CD4-positive, alpha-beta T cell treated with Interleukin-4 for 1 hour (primary cell): ENCODE data around the gene MISP3.
"Not testable (repeated sequence)": the region's sequence is repeated elsewhere in the genome, so short reads cannot be mapped to it uniquely, and the experiment has no call there.

Experiments used
- DNase-seq, 2 donors: peaks; one replicate each; pipeline ENCODE4 v3.0.0-alpha.2; 2020 to 2022

The MISP3 gene

DNA sequence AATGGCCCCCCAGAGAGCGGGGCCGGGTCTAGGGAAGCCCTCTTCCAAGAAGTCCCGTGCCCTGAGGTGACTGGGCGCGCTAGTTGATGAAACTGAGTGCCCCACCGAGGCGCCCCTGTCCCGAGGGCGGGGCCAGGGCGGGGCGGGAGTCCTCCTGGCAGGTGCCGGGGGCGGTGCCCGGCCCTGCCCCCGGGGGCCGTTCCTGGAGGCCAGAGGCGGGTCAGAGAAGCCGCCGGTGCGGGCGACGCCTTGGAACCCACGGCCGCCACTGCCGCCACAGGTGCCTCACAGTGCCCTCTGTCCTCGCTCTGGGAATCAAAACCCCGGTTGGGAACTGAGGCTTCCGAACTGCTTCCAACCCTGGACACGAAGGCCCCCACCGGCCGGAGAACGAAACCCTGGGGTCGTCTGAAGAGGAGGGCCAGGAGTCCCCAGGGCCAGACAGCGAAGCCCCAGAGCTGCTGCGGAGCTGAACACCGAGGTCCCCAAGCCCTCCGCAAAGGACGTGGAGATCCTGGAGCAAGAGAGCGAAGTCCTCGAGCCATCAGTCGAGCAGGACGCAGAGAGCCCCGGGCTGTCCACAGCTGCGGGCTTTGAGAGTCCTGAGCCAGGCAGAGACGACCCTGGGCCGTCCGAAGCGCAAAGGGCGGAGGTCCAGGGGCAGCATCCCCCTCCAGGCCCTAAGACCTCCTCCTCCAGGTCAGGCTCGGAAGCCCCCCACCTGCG lies at the start of gene MISP3:
MISP3 (plus strand) TSS at position 252 of the 726 bp plus-strand sequence. CDS start 524 bp downstream, outside the sequence.
- peak in 1 of 2 donors; percentile 30 for DNase-seq

DNA sequence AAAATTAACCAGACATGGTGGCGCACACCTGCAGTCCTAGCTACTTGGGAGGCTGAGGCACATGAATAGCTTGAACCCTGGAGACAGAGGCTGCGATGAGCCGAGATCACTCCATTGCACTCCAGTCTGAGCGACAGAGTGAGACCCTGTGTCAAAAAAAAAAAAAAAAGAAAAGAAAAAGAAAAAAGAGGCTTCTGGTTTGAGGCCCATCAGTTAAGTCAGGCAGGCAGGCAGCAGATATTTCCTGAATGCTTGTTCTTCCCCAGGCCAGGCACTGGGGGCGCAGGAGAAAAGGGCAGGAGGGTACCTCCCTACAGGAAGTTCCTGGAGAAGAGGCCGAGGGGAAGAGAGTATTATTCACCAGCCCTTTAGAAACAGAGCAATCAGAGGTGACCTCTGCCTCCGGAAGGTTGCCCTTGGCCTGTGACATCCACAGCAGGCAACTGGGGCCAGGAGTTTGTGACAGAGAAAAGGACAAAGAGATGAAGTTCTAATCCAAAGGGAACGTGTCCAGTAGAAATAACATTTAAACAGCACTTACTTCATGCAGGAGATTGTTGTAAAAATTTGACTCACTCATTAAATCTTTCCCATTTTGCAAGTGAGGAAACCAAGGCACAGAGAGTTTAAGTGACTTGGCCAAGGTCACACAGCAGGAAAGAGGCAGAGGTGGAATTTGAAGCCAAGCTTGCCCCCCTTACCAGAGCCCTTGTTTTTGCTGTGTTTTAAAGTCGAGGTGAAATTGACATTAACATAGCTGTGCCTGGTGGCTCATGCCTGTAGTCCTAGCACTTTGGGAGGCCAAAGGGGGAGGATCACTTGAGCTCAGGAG lies 49.0 kb upstream of the MISP3 start:
- peak; percentile 28 to 54 for DNase-seq

DNA sequence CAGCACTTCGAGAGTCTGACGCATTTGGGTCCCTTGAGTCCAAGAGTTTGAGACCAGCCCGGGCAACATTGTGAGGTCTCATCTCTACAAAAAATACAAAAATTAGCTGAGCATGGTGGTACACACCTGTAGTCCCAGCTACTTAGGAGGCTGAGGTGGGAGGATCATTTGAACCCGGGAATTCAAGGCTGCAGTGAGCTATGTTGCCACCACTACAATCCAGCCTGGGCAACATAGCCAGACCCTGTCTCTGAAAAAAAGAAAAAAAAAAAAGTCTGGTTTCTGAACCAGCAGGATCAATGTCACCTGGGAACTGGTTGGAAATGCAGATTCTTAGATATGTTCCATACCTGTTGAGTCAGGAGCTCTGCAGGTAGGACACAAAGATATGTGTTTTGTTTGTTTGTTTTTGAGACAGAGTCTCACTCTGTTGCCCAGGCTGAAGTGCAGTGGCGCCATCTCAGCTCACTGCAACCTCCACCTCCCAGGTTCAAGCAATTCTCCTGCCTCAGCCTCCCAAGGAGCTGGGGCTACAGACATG lies 45.9 kb upstream of the MISP3 start:
- DNase-seq, result not testable (repeated sequence)

DNA sequence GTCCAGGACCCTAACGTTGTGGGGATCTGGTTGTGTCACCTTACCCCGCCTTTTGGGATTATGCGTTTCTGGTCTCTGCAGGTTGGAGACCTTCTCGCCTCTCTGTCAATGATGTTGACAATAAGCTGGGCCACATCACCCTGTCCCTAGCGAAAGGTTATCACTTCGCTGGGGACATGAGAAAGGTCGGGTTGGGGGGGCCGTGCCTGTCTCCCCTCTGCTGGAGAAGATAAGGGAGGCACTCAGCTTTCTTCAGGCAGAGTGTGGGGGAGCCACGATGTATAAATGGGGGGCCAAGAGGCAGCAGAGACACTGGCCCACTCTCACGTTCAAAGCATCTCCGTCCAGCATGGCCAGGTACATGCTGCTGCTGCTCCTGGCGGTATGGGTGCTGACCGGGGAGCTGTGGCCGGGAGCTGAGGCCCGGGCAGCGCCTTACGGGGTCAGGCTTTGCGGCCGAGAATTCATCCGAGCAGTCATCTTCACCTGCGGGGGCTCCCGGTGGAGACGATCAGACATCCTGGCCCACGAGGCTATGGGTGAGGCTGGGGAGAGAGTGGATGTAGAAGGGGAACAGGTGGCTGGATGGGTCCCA lies 44.6 kb upstream of the MISP3 start, which contains the start of gene RLN3:
RLN3 (plus strand) TSS at position 293 of the 595 bp plus-strand sequence; CDS start at position 350, 57 bp downstream.
- DNase-seq, result no peak

DNA sequence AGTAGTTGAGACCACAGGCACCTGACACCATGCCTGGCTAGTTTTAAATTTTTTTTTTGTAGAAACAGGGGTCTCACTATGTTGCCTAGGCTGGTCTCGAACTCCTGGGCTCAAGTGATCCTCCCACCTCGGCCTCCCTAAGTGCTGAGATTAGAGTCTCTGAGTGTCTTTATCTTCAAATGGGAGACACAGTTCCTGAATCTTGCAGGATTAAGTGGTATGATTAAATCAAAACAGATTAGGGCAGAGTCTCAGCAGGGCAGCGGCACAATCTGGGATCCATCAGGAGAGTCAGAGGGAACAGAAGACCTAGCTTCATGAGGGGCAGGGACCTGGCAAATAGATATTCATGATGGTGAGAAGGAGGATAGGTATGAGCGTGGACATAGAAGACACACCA lies 43.7 kb upstream of the MISP3 start:
- no peak for DNase-seq

DNA sequence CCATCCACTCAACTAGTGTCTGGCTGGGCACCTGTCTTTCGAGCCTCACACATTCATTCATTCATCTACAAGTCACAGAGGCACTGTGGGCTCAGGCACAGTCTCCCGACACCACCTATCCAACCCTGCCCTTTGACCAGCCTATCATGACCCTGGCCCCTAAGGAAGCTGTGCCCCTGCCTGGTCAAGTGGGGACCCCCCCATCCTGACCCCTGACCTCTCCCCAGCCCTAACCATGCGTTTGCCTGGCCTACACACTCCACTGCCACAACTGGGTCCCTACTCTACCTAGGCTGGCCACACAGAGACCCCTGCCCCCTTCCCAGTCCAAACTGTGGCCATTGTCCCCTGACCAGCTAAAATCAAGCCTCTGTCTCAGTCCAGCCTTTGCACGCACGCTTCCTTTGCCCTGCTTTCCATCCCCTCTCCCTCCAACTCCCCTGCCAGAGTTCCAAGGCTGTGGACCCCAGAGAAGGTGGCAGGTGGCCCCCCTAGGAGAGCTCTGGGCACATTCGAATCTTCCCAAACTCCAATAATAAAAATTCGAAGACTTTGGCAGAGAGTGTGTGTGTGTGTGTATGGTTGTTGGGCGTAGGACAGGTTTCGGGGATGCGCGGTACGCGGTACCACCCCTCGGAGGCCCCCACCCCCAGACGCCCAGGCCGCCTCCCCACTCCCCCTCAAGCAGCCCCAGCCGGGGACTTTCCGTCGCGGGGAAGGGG lies 41.4 kb upstream of the MISP3 start:
- DNase-seq, result peak; percentile 85 to 88

DNA sequence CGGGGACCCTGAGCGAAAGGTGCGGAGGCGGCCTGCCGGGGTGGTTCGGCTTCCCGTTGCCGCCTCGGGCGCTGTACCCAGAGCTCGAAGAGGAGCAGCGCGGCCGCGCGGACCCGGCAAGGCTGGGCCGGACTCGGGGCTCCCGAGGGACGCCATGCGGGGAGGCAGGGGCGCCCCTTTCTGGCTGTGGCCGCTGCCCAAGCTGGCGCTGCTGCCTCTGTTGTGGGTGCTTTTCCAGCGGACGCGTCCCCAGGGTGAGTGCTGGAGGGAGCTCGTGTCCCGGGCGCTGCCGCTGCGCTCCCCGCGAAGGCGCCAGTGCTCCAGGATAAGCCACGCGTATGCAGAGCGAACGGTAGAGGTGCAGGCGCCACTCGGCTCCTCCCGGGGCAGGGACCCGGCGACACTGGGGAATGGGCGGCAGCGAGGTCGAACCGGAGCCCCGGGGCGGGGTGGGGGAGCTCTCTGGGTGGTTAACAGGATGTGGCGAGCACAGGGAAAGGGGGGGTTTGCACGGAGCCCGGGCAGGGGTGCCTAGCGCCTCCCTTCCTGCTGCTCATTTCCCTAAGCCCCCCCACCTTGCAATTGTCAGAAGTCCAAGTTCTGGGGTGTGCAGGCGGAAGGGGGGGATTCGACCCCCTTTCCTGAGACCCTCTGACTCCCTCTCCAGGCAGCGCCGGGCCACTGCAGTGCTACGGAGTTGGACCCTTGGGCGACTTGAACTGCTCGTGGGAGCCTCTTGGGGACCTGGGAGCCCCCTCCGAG lies 40.7 kb upstream of the MISP3 start, which contains the start of gene IL27RA:
IL27RA (plus strand) TSS at position 44 of the 762 bp plus-strand sequence; CDS start at position 155, 111 bp downstream.
- DNase-seq, result peak; percentile 81 to 86

DNA sequence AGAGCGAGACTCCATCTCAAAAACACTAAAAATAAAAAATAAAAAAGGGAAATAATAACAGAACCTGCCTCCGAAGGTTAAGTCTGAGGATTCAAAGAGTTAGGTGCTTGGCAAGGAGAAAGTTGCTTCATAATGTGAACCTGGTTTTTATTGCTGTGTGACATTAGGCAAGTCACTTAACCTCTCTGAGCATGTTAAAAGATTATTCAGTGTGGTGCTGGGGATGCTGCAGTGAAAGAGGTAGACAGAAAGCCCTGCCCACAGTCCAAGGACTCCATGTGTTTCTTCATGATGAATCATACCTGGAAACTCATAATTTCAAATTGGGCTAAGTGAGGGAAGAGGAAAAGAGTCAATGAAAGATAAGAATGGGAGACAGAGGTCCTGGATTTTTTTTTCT lies 38.6 kb upstream of the MISP3 start:
- DNase-seq, result no peak

DNA sequence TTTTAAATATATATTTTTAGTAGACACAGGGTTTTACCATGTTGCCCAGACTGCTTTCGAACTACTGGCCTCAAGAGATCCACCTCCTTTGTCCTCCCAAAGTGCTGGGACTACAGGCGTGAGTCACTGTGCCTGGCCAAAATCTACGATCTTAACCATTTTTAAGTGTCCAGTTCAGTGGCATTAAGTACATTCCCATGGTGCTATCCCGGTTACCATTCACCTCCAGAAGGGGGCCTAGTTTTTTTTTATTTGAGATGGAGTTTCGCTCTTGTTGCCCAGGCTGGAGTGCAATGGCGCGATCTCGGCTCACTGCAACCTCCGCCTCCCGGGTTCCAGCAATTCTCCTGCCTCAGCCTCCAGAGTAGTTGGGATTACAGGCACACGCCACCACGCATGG lies 37.4 kb upstream of the MISP3 start:
- DNase-seq, result not testable (repeated sequence)

DNA sequence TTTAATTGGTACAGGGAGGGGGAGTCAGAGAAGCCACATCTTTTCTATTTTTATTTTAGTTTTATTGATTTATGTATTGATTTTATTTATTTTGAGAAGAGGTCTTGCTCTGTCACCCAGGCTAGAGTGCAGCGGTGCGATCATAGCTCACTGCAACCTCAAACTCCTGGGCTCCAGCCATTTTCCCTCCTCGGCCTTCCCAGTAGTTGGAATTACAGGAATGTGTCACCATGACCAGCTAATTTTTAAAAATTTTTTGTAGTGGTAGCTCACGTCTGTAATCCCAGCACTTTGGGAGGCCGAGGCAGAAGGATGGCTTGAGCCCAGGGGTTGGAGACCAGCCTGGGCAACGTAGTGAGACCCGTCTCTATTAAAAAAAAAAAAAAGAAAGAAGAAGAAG lies 36.9 kb upstream of the MISP3 start:
- DNase-seq, result no peak

DNA sequence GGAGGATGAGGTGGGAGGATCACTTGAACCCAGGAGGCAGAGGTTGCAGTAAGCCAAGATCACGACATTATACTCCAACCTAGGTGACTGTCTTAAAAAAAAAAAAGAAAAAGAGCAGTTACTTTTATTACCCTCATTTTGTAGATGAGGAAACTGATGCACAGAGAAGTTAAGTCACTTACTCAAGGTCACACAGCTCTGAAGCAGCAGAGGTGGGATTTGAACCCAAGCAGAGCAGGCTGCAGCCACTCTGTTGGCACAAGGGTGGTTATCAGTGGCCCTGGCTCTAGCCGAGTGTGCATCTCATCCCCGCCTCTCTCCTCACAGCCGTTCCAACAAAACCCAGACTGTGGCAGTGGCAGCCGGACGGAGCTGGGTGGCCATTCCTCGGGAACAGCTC lies 33.4 kb upstream of the MISP3 start:
- no peak for DNase-seq

DNA sequence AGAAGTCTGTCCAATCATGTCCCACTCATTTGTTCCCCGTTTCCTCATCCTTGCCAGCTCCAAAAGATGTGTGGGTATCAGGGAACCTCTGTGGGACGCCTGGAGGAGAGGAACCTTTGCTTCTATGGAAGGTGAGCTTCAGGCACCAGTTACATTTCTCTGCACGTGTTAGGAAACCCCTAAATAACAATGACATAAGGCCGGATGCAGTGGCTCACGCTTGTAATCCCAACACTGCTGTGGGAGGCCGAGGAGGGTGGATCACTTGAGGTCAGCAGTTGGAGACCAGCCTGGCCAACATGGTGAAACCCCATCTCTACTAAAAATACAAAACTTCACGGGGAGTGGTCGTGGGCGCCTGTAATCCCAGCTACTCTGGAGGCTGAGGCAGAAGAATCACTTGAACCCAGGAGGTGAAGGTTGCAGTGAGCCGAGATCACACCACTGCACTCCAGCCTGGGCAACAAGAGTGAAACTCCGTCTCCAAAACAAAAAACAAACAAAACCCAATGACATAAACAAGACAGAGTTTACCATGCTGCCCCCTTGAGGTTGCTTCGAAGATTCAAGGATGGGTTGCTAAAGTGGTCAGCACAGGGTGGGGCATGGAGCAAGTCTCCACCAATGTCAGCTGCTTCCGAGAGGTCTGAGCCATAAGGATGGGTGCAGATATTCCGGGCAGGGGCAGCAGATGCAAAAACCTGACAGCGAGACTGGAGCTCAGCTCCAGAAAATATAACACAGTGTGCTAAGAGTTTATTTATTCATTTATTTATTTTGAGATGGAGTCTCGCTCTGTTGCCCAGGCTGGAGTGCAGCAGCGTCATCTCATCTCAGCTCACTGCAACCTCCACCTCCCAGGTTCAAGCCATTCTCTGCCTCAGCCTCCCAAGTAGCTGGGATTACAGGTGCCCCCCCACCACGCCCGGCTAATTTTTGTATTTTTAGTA lies 29.7 kb upstream of the MISP3 start:
- peak; percentile 70 to 77 for DNase-seq

DNA sequence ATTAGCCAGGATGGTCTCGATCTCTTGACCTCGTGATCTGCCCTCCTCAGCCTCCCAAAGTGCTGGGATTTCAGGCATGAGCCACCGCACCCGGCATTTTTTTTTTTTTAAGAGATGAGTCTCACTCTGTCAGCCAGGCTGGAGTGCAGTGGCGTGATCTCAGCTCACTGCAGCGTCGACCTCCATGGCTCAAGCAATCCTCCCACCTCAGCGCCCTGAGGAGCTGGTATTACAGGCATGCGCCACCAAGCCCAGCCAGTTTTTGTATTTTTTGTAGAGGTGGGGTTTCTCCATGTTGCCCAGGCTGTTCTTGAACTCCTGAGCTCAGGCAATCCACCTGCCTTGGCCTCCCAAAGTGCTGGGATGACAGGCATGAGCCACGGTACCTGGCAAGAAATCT lies 24.7 kb upstream of the MISP3 start:
- DNase-seq, result not testable (repeated sequence)

DNA sequence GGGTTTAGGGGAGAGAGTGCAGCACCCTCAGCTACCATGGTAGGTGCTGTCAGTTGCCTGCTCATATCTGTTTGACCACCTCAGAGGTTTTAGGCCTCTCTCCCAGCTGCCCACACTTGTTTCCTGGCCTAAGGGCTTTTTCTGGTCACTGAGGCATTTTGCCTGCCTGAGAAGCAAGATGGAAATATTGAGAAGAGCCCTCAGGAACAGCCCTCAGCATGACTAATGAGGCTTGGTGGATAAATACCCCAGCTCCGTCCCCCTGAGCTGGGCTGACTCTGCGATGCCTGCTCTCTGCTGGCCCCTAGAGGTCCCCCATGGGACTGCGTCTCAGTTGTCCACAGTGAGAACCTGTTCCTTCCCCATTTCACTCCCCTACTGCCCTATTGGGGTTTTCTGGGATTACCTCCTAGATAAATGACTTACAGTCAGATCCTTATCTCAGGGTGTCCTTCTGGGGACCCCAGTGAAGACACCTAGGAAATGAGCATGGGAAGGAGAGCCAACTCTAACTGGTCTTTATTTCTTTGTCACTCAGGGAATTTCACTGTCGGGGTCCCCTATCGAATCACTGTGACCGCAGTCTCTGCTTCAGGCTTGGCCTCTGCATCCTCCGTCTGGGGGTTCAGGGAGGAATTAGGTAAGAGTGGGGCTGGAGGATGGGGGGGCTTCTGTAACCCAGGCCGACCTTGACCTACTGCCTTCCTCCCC lies 24.0 kb upstream of the MISP3 start:
- DNase-seq, result peak; percentile 76 to 79

DNA sequence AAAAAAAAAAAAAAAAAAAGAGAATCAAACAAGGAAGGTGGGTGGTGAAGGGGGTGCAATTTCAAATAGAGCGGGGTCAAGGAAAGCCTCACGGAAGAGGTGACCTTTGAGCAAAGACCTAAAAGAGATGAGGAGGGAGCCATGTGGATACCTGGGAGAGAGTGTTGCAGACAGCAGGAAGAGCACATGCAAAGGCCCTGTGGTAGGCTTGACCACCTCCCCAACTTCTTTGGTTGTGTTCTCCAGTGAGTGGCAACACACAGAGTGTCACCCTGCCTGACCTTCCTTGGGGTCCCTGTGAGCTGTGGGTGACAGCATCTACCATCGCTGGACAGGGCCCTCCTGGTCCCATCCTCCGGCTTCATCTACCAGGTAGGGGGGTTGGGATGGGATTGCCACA lies 22.1 kb upstream of the MISP3 start:
- DNase-seq, result no peak

DNA sequence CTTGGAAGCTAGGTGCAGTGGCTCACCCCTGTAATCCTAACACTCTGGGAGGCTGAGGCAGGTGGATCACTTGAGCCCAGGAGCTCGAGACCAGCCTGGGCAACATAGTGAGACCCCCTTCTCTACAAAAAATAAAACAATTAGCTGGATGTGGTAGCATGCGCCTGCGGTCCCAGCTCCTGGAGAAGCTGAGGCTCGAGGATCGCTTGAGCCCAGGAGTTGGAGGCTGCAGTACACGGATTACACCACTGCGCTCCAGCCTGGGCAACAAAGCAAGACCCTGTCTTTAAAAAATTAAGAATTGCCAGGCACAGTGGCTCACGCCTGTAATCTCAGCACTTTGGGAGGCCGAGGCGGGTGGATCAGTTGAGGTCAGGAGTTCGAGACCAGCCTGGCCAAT lies 21.6 kb upstream of the MISP3 start:
- not testable (repeated sequence) for DNase-seq

DNA sequence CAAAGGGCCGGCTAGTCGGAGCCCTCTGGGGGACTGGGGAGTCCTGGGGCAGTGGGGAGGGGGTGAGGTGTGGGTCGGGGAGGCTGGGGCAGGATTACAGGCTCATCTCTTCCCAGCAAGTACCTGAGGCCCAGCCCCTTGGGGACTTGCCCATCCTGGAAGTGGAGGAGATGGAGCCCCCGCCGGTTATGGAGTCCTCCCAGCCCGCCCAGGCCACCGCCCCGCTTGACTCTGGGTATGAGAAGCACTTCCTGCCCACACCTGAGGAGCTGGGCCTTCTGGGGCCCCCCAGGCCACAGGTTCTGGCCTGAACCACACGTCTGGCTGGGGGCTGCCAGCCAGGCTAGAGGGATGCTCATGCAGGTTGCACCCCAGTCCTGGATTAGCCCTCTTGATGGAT lies 20.6 kb upstream of the MISP3 start:
- no peak for DNase-seq

DNA sequence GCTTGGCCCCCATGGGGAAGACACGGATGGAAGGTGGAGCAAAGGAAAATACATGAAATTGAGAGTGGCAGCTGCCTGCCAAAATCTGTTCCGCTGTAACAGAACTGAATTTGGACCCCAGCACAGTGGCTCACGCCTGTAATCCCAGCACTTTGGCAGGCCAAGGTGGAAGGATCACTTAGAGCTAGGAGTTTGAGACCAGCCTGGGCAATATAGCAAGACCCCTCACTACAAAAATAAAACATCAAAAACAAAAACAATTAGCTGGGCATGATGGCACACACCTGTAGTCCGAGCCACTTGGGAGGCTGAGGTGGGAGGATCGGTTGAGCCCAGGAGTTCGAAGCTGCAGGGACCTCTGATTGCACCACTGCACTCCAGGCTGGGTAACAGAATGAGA lies 20.1 kb upstream of the MISP3 start:
- no peak for DNase-seq

DNA sequence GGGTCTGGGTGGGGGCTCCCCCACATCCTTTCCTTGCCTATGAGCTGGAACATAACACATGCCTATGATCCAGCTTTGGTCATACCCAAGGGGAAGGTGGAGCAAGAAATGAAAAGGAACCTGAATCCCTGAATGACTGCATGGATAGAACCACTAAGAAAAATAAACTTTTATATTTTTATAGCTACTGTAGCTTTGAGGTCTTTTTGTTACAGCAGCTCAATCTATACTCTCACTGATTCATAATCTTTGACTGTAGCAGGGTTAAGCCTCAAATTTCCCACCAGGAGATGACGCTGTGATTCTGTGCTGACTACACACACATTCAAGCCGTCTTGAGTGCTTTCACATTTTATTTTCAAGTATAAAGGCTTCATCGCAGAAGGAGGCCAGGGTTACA lies 19.6 kb upstream of the MISP3 start:
- no peak for DNase-seq

DNA sequence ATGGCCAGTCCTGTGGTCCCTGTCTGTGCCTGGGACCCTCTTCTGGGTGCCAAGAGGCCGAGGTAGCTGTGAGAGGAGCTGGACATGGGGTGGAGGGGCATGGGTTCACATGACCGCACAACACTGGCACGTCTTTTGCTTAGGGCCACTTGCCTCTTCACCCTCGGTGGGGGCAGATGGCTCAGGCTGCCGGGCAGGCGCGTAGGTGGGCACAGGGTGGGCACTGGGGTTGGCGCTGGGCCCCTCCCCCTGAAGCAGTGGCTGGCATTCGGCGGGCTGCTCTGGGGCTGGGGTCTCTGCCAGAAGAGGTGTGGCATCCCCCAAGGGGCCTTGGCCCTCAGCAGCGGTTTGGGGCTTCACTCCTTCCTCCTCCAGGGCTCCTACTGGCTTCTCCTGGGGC lies 19.1 kb upstream of the MISP3 start:
- DNase-seq, result no peak
